ENCODE data around the gene KIAA1217.

DNA sequence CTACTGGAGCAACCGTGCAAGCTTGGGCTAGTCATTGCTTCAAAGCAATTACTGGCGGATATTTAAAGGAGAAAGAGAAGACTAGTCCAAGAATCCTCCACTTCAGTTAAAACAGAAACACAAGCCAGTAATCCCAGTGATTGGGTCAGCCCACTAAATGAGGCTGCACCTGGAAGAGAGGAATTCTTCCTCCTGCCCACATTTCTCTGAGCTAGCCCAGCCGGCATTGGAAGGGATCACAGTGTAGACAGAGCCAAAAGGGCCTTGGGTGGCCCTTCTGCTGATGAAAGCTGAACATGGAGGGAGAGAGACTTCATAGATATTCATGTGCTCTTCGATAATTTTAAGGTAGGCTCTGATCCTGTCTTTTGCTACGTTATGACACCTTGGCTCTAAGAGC lies 228.4 kb downstream of the KIAA1217 start:
- TF ChIP-seq TAF1 (IDR thresholded peaks at IDR 0.05; ENCODE audit: low read depth, low read length), result no peak
- no peak for TF ChIP-seq POLR2AphosphoS5 (IDR thresholded peaks at IDR 0.05; ENCODE audit: low read depth, low read length)
- TF ChIP-seq POLR2A (IDR thresholded peaks at IDR 0.05; ENCODE audit: low read depth, low read length), result no peak
- TF ChIP-seq PAX5 (IDR thresholded peaks at IDR 0.05; ENCODE audit: insufficient read depth, low read length, severe bottlenecking), result no peak

All from GM12891 (cell line).